Measurements from ENCODE around the gene GSK3A.

DNA sequence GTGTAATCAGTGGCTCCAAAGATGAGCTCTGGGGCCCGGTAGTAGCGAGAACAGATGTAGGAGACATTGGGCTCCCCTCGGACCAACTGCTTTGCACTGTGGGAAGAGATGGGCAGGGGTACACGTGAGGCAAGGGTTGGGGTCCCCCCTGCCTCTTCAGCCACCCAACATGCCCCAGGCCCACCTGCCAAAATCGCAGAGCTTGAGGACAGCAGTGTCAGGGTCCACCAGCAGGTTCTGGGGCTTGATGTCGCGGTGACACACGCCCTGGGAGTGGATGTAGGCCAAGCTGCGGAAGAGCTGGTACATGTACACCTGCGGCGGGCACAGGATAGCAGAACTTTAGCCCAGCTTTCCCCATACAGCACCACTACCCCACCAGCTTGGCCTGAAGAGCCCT lies 8.0 kb downstream of the GSK3A start:
- TF ChIP-seq, protein P1, sequence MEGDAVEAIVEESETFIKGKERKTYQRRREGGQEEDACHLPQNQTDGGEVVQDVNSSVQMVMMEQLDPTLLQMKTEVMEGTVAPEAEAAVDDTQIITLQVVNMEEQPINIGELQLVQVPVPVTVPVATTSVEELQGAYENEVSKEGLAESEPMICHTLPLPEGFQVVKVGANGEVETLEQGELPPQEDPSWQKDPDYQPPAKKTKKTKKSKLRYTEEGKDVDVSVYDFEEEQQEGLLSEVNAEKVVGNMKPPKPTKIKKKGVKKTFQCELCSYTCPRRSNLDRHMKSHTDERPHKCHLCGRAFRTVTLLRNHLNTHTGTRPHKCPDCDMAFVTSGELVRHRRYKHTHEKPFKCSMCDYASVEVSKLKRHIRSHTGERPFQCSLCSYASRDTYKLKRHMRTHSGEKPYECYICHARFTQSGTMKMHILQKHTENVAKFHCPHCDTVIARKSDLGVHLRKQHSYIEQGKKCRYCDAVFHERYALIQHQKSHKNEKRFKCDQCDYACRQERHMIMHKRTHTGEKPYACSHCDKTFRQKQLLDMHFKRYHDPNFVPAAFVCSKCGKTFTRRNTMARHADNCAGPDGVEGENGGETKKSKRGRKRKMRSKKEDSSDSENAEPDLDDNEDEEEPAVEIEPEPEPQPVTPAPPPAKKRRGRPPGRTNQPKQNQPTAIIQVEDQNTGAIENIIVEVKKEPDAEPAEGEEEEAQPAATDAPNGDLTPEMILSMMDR (conservative IDR thresholded peaks at IDR 0.05 in 1 of 2, IDR thresholded peaks at IDR 0.05 in 1 of 2; ENCODE audit: extremely low read depth in 1 of 2, insufficient read depth in 1 of 2, low read depth in 1 of 2, low read length in 2 of 2): no peak
- TF ChIP-seq EZH2 (IDR thresholded peaks at IDR 0.05; ENCODE audit: borderline replicate concordance, low read length): no peak

Measured in mammary epithelial cell (primary cell).